GM18511 (cell line): Measurements from ENCODE around the gene BNC2.

Experiments used
- ATAC-seq: cut with Tn5 transposase; IDR thresholded peaks from one replicate; pipeline ENCODE4 v1.9.1; 2021; ENCODE audit warnings: mild to moderate bottlenecking, moderate library complexity; ENCODE audit not compliant: unreplicated experiment

BNC2 gene

GRCh38 chr9:16616686-16617085, 253.8 kb downstream of the BNC2 start:
- ATAC-seq: no peak

GRCh38 chr9:16615451-16615850, 255.0 kb downstream of the BNC2 start:
- no peak for ATAC-seq

GRCh38 chr9:16613605-16614004, 256.9 kb downstream of the BNC2 start:
- no peak for ATAC-seq

DNA sequence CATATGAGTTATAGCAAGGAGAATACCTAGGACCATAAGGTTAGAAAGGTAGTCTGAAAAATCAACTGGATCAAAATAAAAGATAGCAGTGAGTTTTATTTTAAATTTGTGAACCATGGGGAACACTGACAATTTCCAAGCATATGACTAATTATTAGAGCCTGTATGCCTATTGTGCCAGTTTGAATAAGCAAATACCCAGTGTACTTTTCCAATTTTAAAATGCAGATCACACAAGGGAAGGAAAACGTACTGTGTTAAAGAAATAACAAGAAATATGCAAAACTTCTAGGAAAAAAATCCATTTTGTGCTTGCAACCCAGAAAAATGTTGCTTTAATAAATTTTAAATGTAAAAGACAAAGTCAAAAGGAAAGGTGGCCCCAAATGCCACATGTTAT, 257.4 kb downstream of the BNC2 start:
- no peak for ATAC-seq

DNA sequence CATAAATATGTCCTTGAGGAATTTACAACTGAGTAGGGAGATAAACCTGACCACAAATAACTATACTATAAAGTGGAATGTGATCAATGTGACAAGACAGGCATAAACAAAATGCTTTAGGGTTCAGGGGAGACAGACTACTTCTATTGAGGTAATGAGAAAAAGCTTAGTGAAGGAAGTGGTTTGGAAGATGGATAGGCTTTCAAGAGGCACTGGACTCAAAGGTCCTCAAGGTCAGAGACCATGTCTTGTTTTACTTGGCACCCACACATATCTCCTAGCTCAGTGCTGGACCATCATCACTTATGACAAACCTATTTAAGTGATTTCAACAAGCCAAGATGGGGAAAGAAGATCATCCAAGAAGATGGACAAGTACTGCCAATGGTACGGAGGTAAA, 257.8 kb downstream of the BNC2 start:
- no peak for ATAC-seq

DNA sequence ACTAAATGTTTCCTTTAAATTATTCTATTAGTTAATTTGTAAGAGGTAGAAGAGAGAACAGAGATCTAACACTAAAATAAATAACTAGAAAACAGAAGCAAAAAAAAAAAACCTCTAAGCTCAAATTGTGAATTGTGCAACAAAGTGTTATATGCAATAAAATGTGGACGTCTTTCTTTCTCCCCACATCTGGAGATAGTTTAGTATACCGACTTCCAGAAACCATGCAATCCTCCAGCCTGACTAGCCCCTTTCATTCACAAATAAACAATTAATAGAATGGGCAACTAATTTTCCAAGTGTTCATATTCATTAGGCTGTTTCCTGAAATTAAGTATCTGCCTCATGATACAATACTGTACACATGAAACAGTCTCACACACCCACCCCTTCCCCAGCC, 258.5 kb downstream of the BNC2 start:
- no peak for ATAC-seq

- ATAC-seq: no peak
These were observed 259.5 kb downstream of the BNC2 start for GRCh38 chr9:16611001-16611400.

DNA sequence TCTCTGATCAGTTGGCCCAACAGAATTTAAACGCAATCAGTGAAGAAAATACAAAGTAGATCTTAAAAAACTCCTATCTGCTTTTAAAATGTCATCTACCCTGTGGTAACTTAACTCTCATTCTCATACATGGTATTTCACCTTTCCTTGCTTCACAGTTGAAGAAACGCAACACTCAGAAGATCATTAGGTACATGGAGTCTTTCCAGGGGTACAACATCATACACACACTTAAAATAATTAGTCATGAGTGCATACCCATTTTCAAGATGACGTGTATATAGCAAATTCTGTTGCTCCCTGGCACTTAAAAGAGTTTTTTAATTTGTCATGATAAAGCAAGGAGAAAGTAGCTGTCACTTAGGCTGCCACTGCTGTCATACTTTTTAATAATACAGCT, 259.9 kb downstream of the BNC2 start:
- no peak for ATAC-seq

DNA sequence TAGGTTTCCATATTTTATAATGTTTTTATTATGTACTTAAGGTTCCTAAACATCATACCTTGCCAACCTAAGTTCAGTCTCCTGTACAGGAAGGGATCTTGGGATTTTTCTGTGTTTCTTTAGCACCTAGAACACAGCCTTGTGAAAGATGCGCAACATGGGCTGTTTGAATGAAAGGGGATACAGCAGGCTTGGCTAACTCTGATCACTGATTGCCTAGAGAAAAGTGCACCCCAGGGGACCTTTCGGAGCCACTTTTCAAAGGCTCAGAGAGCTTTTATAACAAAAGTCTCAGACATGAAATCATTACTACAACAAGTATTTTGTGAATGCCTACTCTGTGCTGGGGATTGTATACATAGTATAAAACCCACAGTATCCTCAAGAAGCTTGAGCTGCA, 261.6 kb downstream of the BNC2 start:
- ATAC-seq: no peak

- ATAC-seq: no peak
These were observed 268.0 kb downstream of the BNC2 start for GRCh38 chr9:16602494-16602893.

DNA sequence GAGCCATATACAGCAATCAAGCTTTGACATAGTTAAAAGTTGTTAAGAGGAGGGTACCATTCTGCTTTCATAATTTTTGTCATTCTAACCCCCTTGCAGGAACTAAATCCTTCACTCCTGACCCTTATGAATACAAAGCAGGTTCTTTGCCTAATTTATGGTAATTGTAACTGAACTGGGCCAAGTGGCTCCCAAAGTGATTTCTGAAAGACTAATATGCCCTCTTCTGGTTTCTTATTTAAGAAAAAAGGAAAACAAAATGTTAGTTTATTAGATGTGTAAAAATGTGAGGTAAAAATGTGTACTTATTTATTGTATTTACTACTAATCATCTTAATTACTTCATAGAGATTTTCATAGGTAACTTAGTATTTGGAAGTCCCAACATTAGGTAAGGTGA, 268.5 kb downstream of the BNC2 start:
- ATAC-seq: no peak

GRCh38 chr9:16598316-16598715, 272.2 kb downstream of the BNC2 start:
- no peak for ATAC-seq

- ATAC-seq: no peak
These were observed 273.3 kb downstream of the BNC2 start for GRCh38 chr9:16597136-16597535.

- ATAC-seq: no peak
These were observed 275.2 kb downstream of the BNC2 start for GRCh38 chr9:16595227-16595626.

GRCh38 chr9:16594787-16595186, 275.7 kb downstream of the BNC2 start:
- ATAC-seq: no peak

DNA sequence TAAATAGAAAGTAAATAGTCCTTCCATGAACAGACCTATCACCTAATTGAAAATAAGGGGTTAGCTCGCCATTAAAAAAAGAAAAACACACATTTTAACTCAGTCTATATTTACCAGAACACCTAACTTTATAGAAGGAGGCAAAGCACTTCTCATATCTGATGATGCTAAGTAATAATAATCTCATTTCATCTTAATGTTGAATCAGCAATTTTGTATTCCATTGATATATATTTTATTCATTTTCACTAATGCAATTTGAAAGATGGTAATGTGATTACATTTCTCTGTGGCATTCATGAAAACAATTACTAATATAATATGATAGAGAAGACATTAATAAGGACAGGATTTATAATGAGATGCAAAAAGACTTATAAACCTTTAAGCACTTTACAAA, 276.7 kb downstream of the BNC2 start:
- ATAC-seq: no peak

DNA sequence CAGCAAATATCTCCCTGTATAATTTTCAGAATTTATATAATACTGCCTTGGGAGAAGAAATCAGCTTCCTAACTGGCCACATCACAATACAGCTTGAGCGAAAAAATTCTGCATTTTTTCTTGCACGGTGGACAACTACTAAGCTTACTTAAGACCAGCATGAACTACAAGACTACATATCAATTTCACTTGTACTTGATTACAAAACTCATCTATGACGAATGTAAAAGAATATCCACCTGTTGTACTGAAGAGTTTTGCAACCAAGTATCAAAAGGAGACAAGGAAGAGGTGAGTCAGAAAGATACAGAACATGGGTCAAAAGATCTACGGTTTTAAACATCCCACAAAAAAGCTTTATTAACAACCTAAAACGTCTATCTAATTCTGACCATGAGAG, 279.4 kb downstream of the BNC2 start:
- no peak for ATAC-seq

DNA sequence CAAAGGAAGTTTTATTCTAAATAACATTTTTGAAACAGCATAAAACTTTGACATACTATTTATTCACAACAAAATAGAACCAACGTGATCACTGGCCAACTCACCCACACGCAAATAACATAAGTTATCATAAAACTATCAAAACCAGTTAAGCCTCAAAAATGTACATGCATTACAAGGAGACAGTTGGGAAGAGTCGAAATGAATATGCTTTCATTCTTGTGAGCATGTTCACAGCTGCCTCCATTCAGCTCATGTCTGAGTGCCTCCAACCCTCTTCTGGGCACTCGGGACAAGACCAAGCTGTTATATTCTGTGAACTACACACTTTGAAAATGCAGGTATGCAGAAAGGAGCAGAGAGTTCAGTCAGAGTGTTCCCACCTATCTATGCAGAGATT, 284.9 kb downstream of the BNC2 start:
- ATAC-seq: no peak

DNA sequence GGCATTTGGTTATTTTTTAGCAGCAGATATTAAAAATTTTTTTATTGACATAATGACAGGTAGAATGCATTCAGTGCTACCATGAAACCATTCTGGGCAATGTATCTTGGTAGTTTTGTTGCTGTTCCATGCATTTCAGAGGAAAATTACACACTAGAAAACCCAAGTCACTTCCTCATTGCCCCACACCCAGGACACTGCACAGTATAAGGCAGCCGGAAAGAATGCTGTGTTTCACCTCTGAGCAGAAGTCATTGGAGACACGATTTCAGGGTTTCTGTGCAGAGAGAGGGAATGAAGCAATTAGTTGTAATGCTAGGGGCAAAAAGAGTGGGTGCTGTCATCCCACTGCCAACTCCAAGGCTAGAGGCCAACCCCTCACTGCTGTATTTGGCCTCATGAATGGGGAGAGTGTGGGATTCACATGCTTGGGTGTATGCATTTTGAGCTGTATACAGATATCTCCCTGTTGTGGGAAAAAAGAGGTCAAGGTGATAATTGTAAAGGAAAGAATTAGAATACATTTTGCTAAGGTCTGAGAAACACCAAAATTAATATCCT, 290.5 kb downstream of the BNC2 start:
- ATAC-seq: no peak

DNA sequence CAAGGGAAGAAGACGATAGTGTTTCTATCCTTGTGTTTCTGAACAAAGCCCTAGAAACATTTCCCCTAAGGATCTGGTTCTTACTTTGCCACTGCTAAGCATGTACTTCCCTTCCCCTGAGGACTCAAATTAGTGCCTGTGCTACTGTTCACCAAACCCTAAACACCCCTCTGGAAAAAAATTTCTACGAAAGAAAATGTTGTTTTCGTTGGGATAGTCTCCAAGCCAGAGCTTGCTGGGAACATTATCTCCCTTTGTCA, 294.6 kb downstream of the BNC2 start:
- ATAC-seq: no peak

- ATAC-seq: no peak
These were observed 295.1 kb downstream of the BNC2 start for GRCh38 chr9:16575142-16575985.

DNA sequence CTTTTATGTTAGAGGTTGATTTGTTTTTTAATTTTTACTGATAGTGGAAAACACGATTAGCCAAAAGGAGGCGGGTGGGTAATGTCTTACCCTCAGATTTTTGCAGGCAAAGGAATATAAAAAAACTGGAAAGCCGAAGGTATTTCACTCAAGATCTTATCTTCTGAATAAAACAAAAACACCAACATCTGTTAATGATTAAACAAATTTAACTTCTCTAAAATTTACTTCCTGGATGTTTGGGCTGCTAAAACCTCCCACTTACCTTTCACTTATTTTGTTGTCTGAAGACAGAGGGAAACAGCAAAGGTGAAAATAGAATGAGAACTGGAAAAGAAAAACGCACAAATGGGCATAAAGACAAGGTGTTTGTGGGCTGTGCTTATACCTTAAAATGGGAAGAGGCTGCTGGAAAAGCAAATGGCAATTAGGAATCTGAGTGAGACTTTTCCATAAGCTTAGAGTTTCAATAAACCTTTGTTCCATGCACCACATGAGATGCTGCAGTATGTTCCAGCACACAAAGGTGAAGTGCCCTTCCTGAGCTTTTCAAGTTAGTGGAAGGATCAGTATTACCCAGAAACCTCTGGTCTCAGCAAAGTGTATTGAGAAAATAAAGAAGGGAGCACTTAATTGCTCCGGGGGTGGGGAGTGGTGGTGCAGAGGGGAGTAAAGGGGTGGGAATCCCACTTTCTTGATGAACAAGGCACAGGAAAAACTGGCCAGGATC, 298.3 kb downstream of the BNC2 start:
- ATAC-seq: no peak
